GM23338 (cell line): ENCODE results near the gene RPL7A. TPM values are rescaled to one million over a fixed set of nuclear protein-coding genes. Genes with fewer than 3 reads are reported as not detected.

Source experiments
- ATAC-seq: fragments of 200-7000 bp; cut with Tn5 transposase; 3 replicates; pipeline ENCODE4 v1.9.1; 2020
- DNase-seq: peaks from one replicate; pipeline ENCODE4 v3.0.0-alpha.2; 2015; ENCODE audit warnings: low spot score
- H2AFZ ChIP-seq: fragments of 200-600 bp; sonication (generic); 2 replicates; pipeline ENCODE4 v1.8.0; 2016; ENCODE audit warnings: antibody characterized with exemption, mild to moderate bottlenecking, moderate library complexity
- H3F3A ChIP-seq: fragments of 200-600 bp; sonication (generic); replicated peaks from 2 replicates; pipeline ENCODE4 v1.8.0; 2017; ENCODE audit warnings: antibody characterized with exemption, mixed run types, low read depth
- H3K27ac ChIP-seq: fragments of 200-600 bp; sonication (generic); 2 replicates; pipeline ENCODE4 v1.6.1; 2016; ENCODE audit warnings: low read depth
- H3K27me3 ChIP-seq: fragments of 200-600 bp; sonication (generic); 2 replicates; pipeline ENCODE4 v1.8.0; 2016; ENCODE audit warnings: mild to moderate bottlenecking, mixed run types, moderate library complexity; ENCODE audit not compliant: insufficient read depth
- H3K36me3 ChIP-seq: fragments of 200-600 bp; sonication (generic); 2 replicates; pipeline ENCODE4 v1.8.0; 2016; ENCODE audit warnings: mild to moderate bottlenecking; ENCODE audit not compliant: insufficient read depth
- H3K4me1 ChIP-seq: fragments of 200-600 bp; sonication (generic); 2 replicates; pipeline ENCODE4 v1.8.0; 2016; ENCODE audit warnings: mild to moderate bottlenecking, moderate library complexity; ENCODE audit not compliant: insufficient read depth
- H3K4me2 ChIP-seq: fragments of 200-600 bp; sonication (generic); 2 replicates; pipeline ENCODE4 v1.7.1; 2017; ENCODE audit warnings: mixed run types
- H3K4me3 ChIP-seq: fragments of 200-600 bp; sonication (generic); 2 replicates; pipeline ENCODE4 v1.6.1; 2016; ENCODE audit warnings: mixed run types
- H3K79me2 ChIP-seq: fragments of 200-600 bp; sonication (generic); replicated peaks from 2 replicates; pipeline ENCODE4 v1.8.0; 2017; ENCODE audit warnings: mild to moderate bottlenecking; ENCODE audit not compliant: insufficient read depth
- H3K9me2 ChIP-seq: fragments of 200-600 bp; sonication (generic); 2 replicates; pipeline ENCODE4 v1.8.0; 2017; ENCODE audit not compliant: insufficient read depth
- H4K20me1 ChIP-seq: fragments of 200-600 bp; sonication (generic); replicated peaks from 2 replicates; pipeline ENCODE4 v1.8.0; 2017; ENCODE audit warnings: mild to moderate bottlenecking; ENCODE audit not compliant: insufficient read depth
- H3K27ac Mint-ChIP-seq: 2 replicates; pipeline ENCODE4 v1.8.0; 2020; ENCODE audit warnings: inconsistent platforms, mild to moderate bottlenecking, moderate library complexity, mixed read lengths
- H3K27me3 Mint-ChIP-seq: 3 replicates; pipeline ENCODE4 v1.8.0; 2022; ENCODE audit warnings: low read depth, mild to moderate bottlenecking, moderate library complexity, mixed read lengths, inconsistent platforms; ENCODE audit not compliant: insufficient read depth, poor library complexity
- H3K36me3 Mint-ChIP-seq: 3 replicates; pipeline ENCODE4 v1.8.0; 2021; ENCODE audit warnings: low read depth, mild to moderate bottlenecking, inconsistent platforms, moderate library complexity, mixed read lengths
- H3K4me1 Mint-ChIP-seq: 3 replicates; pipeline ENCODE4 v1.8.0; 2020; ENCODE audit warnings: mild to moderate bottlenecking, inconsistent platforms, mixed read lengths
- H3K4me3 Mint-ChIP-seq: 3 replicates; pipeline ENCODE4 v1.8.0; 2021; ENCODE audit warnings: moderate library complexity, mild to moderate bottlenecking, inconsistent platforms, mixed read lengths
- H3K9me3 Mint-ChIP-seq: 3 replicates; pipeline ENCODE4 v1.8.0; 2020; ENCODE audit warnings: moderate library complexity, mild to moderate bottlenecking, inconsistent platforms, mixed read lengths
- CREB1 ChIP-seq: fragments of 250-450 bp; sonication (Bioruptor Pico); IDR thresholded peaks from 2 replicates; pipeline ENCODE4 v1.5.0; 2020; ENCODE audit warnings: low read depth, mild to moderate bottlenecking, moderate library complexity
- ETS1 ChIP-seq: IDR thresholded peaks from 2 replicates; pipeline ENCODE4 v1.6.1; 2016; ENCODE audit warnings: antibody characterized with exemption
- EZH2 ChIP-seq: fragments of 200-600 bp; sonication (generic); IDR thresholded peaks from one replicate; pipeline ENCODE4 v1.8.0; 2017; ENCODE audit warnings: antibody characterized with exemption, mild to moderate bottlenecking, low read depth; ENCODE audit not compliant: unreplicated experiment
- JUNB ChIP-seq: IDR thresholded peaks from one replicate; pipeline ENCODE4 v1.6.1; 2016; ENCODE audit warnings: antibody characterized with exemption; ENCODE audit not compliant: unreplicated experiment
- REST ChIP-seq: IDR thresholded peaks from one replicate; pipeline ENCODE4 v1.6.1; 2018; ENCODE audit warnings: antibody characterized with exemption; ENCODE audit not compliant: unreplicated experiment
- STAT1 ChIP-seq: IDR thresholded peaks from one replicate; pipeline ENCODE4 v1.6.1; 2016; ENCODE audit warnings: antibody characterized with exemption; ENCODE audit not compliant: unreplicated experiment
- ZNF114 ChIP-seq: fragments of 250-450 bp; sonication (Bioruptor Pico); IDR thresholded peaks from 2 replicates; pipeline ENCODE4 v1.5.0; 2020; ENCODE audit warnings: mild to moderate bottlenecking, moderate library complexity
- ZNF331 ChIP-seq: fragments of 250-450 bp; sonication (Bioruptor Pico); IDR thresholded peaks from 2 replicates; pipeline ENCODE4 v1.5.0; 2020; ENCODE audit warnings: low read depth, mild to moderate bottlenecking, moderate library complexity
- ZNF462 ChIP-seq: fragments of 250-450 bp; sonication (Bioruptor Pico); IDR thresholded peaks from 2 replicates; pipeline ENCODE4 v1.5.0; 2020; ENCODE audit warnings: mild to moderate bottlenecking, moderate library complexity
- polyA plus RNA-seq: library from polyadenylated mRNA; unstranded; fragments of >200 nt; fragmentation: Nextera tagmentation; extraction: Ambion mirVana; gene quantifications from 2 replicates; pipeline ENCODE4 v1.2.1, GENCODE V29; 2016
- total RNA-seq: library from RNA; depleted of rRNA; stranded (reverse); fragments of >200 nt; shearing (Covaris generic); gene quantifications from 2 replicates; pipeline ENCODE4 v1.2.3, GENCODE V29; 2014
- TF ChIP-seq, protein P1 (sequence below), 2 experiments: fragments of 200-600 bp in 1 of 2; sonication (generic) in 1 of 2; conservative IDR thresholded peaks; 2 replicates each; pipeline versions ENCODE4 v1.5.1 to v1.6.1; 2016 to 2017; ENCODE audit warnings: antibody characterized with exemption in 2 of 2, low read depth in 2 of 2, mild to moderate bottlenecking in 2 of 2, moderate library complexity in 1 of 2

The RPL7A gene
- total and polyA plus RNA-seq, 2 experiments from 2014 or later, result 1,644 to 2,020 TPM

DNA sequence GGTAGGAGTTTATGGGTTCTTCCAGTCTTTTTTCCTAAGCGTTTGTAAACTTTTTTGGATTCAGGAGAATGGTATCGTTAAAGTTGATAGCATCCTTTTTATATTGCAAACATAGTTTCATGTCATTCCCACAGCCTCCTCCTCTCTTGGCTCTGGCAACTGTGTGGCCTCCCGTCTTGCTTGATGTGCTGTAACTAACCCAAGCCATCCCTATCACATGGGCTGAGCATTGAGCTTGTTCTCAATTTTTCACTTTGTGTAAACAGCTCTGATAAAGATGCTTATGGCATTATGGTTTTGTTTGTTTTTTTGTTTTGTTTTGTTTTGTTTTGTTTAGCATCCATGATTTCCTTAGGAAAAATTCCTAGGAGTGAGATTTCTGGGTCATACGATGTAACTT lies 32.7 kb downstream of the RPL7A start (continued):
- TF ChIP-seq REST (no peak), STAT1 (no peak), ETS1 (no peak), ZNF331 (no peak), CREB1 (CRISPR knock-in tag) (no peak)

- no peak overlapping the region for H3K4me2 ChIP-seq
- DNase-seq (no peak), ATAC-seq (no peak)
- H3K27ac Mint-ChIP-seq, result no peak overlapping the region
- H3K9me3 Mint-ChIP-seq, result peaks cover 6% of the 10 kb centered on the region; the same call in 2 of the 3 replicates
- no peaks in the 10 kb centered on the region for H3K4me1 ChIP-seq
- peaks cover 9% of the 10 kb centered on the region for H3K27me3 Mint-ChIP-seq
- H3K9me2 ChIP-seq, result peaks cover 11% of the 10 kb centered on the region; the same call in 1 of the 2 replicates
- H3K27ac ChIP-seq, result no peak overlapping the region
- peaks cover 2% of the 10 kb centered on the region; the same call in 1 of the 2 replicates for H3K27me3 ChIP-seq
- no peak overlapping the region for H3K4me3 ChIP-seq
- no peaks in the 10 kb centered on the region for H3K79me2 ChIP-seq
- H3K4me3 Mint-ChIP-seq, result no peak overlapping the region
- H3K36me3 ChIP-seq, result no peaks in the 10 kb centered on the region
- H4K20me1 ChIP-seq, result no peaks in the 10 kb centered on the region; the same call in 1 of the 2 replicates
- H2AFZ ChIP-seq, result no peak overlapping the region
- no peaks in the 10 kb centered on the region for H3K36me3 Mint-ChIP-seq
- H3F3A ChIP-seq, result no peaks in the 10 kb centered on the region
- no peaks in the 10 kb centered on the region for H3K4me1 Mint-ChIP-seq
- TF ChIP-seq ZNF462 (CRISPR knock-in tag) (no peak), EZH2 (no peak), JUNB (no peak), ZNF114 (CRISPR knock-in tag) (no peak), ETS1 (no peak), ZNF331 (no peak), STAT1 (no peak)
- TF ChIP-seq, protein P1, sequence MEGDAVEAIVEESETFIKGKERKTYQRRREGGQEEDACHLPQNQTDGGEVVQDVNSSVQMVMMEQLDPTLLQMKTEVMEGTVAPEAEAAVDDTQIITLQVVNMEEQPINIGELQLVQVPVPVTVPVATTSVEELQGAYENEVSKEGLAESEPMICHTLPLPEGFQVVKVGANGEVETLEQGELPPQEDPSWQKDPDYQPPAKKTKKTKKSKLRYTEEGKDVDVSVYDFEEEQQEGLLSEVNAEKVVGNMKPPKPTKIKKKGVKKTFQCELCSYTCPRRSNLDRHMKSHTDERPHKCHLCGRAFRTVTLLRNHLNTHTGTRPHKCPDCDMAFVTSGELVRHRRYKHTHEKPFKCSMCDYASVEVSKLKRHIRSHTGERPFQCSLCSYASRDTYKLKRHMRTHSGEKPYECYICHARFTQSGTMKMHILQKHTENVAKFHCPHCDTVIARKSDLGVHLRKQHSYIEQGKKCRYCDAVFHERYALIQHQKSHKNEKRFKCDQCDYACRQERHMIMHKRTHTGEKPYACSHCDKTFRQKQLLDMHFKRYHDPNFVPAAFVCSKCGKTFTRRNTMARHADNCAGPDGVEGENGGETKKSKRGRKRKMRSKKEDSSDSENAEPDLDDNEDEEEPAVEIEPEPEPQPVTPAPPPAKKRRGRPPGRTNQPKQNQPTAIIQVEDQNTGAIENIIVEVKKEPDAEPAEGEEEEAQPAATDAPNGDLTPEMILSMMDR (conservative IDR thresholded peaks at IDR 0.05; ENCODE audit: low read depth in 2 of 2), result no peak
Measured at GRCh38 chr9:133382507-133383141, 34.6 kb downstream of the RPL7A start.
